WTC11 (cell line): ENCODE results near the gene RSL1D1.

Experiments
- HMGXB4 ChIP-seq: sonication (generic); formaldehyde crosslinking; IDR thresholded peaks from 2 replicates; pipeline ENCODE4 v1.8.1; 2023; ENCODE audit warnings: mild to moderate bottlenecking, moderate library complexity, missing genetic modification reagents
- MAX ChIP-seq: sonication (generic); formaldehyde crosslinking; IDR thresholded peaks from 2 replicates; pipeline ENCODE4 v1.8.0; 2022; ENCODE audit warnings: mild to moderate bottlenecking, missing genetic modification reagents
- MLX ChIP-seq: sonication (generic); formaldehyde crosslinking; IDR thresholded peaks from 2 replicates; pipeline ENCODE4 v1.8.1; 2023; ENCODE audit warnings: mild to moderate bottlenecking, missing genetic modification reagents, moderate library complexity
- TCF7 ChIP-seq: sonication (generic); formaldehyde crosslinking; IDR thresholded peaks from 2 replicates; pipeline ENCODE4 v1.8.0; 2022; ENCODE audit warnings: mild to moderate bottlenecking, low read depth, missing genetic modification reagents, moderate library complexity
- TF ChIP-seq, protein P1 (sequence below): sonication (generic); formaldehyde crosslinking; IDR thresholded peaks from 2 replicates; pipeline ENCODE4 v1.8.1; 2022; ENCODE audit warnings: low read depth, mild to moderate bottlenecking, moderate library complexity, missing genetic modification reagents, borderline replicate concordance
- TF ChIP-seq, protein P2 (sequence below): fragments of 200-600 bp; IDR thresholded peaks from 2 replicates; pipeline ENCODE4 v1.8.0; 2022; ENCODE audit warnings: antibody characterized with exemption
- TF ChIP-seq, protein P3 (sequence below): sonication (generic); formaldehyde crosslinking; IDR thresholded peaks from 2 replicates; pipeline ENCODE4 v1.8.1; 2022; ENCODE audit warnings: missing genetic modification reagents, borderline replicate concordance

GRCh38 chr16:11843206-11843605, 8.1 kb downstream of the RSL1D1 start:
- TF ChIP-seq, protein P1, sequence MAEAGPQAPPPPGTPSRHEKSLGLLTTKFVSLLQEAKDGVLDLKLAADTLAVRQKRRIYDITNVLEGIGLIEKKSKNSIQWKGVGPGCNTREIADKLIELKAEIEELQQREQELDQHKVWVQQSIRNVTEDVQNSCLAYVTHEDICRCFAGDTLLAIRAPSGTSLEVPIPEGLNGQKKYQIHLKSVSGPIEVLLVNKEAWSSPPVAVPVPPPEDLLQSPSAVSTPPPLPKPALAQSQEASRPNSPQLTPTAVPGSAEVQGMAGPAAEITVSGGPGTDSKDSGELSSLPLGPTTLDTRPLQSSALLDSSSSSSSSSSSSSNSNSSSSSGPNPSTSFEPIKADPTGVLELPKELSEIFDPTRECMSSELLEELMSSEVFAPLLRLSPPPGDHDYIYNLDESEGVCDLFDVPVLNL (CRISPR knock-in tag), result no peak
- TF ChIP-seq MAX (CRISPR knock-in tag) (no peak), HMGXB4 (CRISPR knock-in tag) (no peak), MLX (CRISPR knock-in tag) (no peak), TCF7 (CRISPR knock-in tag) (no peak)
- TF ChIP-seq, protein P2, sequence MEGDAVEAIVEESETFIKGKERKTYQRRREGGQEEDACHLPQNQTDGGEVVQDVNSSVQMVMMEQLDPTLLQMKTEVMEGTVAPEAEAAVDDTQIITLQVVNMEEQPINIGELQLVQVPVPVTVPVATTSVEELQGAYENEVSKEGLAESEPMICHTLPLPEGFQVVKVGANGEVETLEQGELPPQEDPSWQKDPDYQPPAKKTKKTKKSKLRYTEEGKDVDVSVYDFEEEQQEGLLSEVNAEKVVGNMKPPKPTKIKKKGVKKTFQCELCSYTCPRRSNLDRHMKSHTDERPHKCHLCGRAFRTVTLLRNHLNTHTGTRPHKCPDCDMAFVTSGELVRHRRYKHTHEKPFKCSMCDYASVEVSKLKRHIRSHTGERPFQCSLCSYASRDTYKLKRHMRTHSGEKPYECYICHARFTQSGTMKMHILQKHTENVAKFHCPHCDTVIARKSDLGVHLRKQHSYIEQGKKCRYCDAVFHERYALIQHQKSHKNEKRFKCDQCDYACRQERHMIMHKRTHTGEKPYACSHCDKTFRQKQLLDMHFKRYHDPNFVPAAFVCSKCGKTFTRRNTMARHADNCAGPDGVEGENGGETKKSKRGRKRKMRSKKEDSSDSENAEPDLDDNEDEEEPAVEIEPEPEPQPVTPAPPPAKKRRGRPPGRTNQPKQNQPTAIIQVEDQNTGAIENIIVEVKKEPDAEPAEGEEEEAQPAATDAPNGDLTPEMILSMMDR, result no peak
- TF ChIP-seq, protein P3, sequence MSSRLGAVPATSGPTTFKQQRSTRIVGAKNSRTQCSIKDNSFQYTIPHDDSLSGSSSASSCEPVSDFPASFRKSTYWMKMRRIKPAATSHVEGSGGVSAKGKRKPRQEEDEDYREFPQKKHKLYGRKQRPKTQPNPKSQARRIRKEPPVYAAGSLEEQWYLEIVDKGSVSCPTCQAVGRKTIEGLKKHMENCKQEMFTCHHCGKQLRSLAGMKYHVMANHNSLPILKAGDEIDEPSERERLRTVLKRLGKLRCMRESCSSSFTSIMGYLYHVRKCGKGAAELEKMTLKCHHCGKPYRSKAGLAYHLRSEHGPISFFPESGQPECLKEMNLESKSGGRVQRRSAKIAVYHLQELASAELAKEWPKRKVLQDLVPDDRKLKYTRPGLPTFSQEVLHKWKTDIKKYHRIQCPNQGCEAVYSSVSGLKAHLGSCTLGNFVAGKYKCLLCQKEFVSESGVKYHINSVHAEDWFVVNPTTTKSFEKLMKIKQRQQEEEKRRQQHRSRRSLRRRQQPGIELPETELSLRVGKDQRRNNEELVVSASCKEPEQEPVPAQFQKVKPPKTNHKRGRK (CRISPR knock-in tag), result no peak
